HG03060 (cell line): ENCODE data around the gene DHCR7.
"Not testable (repeated sequence)": the region's sequence is repeated elsewhere in the genome, so short reads cannot be mapped to it uniquely, and the experiment has no call there.

Source experiments
- ATAC-seq: cut with Tn5 transposase; IDR thresholded peaks from one replicate; pipeline ENCODE4 v1.9.1; 2021; ENCODE audit warnings: low read depth, moderate number of reproducible peaks; ENCODE audit not compliant: unreplicated experiment

DHCR7 gene

DNA sequence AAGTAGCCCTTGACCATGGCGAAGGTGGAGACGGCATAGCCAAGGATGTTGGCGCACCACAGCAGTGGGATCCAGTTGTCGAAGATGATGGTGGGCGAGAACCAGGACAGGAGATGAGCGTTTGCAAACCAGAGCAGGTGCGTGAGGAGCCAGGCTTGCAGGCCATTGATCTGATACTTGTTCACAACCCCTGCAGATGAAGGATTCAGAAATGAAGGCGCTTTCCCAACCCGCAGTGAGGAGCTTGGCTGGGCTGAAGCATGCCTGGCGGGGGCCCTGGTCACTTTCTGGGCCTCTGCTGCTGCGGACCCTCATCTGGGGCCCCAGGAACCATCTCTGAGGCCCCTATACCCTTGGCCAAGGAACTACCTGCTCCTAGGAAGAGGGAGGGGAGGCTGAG, 6.9 kb downstream of the DHCR7 start:
- ATAC-seq = no peak

DNA sequence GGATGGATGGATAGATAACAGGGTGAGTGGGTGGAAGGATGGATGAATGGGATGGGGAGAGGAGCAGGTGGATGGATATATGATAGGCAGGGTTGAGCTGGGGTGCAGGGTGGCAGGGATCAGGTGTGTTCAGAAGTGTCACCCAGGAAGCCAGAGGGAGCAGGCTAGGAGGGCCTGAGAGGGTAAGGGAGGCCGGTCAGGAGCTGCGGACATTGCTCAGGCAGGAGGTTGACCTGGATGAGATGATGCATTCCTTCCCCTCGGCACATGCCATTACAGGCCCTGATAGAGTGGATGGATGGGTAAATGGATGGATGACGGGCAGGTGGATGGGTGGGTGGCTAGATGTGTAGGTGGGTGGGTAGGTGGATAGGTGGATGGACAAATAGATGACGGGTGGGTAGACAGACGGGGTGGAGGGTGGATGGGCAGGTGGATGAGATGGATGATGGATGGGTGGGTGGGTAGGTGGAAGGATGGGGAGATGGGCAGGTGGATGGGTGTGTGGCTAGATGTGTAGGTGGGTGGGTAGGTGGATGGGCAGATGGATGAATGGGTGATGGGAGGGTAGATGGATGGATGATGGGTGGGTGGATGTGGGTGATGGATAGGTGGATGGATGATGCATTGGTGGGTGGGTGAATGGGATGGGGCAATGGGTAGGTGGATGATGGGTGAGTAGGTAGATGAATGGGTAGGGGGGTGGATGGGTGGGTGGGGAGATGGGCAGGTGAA, 8.0 kb downstream of the DHCR7 start:
- ATAC-seq = no peak

DNA sequence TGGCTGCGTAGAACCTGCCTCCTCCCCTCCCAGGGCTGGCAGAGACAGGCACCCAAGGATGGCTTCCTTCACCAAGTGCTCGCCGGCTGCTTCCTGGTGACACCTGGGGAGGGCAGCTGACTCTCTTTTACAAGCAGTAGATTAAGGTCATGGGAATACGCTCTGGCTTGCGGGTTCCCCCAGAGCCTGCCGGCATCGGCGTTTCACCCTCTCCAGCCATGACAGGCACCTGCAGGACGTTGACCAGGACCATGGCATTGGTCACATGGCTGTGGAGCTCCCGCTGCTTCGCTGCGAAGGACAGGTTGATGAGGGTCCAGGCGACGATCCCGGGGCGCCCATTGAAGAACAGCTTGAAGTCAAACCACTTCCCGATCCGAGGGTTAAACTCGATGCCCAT, 9.5 kb downstream of the DHCR7 start:
- no peak for ATAC-seq

DNA sequence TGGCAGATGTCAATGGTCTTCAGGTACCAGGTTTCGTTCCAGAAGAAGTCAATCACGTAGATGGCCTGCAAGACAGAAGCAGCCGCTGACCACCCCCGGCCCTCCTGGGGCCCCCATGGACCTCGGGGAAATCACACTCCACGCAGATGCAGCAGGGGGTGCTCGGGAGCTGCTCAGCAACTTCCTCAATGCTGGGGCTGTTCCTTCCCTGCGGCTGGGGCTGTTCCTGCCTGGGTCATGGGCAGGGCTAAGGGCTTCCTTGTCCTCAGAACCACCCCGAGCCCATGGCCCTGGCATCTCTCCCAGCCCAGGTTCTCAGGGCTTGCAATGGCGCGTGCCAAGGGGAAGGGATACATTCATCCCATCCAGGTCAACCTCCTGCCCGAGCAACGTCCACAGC, 10.3 kb downstream of the DHCR7 start:
- no peak for ATAC-seq

DNA sequence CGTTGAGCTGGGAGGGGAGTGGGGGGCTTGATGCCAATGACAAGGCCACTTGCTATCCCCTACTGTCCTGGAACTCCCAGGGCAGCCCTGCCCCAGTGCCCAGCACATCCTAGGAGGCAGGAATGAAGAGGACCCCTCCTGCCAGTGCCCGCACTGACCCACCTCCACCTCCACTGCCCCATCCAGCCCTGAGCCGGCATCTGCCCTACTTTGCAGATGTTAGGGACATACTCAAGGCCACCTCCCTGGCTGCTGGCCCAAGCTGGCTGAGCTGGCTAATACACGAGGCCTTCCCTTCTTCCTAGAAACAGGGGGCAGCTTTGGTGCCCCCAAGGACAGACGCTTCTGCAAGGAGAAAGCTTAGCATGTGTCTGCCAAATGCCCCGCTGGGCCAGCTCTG, 10.8 kb downstream of the DHCR7 start:
- ATAC-seq = no peak

DNA sequence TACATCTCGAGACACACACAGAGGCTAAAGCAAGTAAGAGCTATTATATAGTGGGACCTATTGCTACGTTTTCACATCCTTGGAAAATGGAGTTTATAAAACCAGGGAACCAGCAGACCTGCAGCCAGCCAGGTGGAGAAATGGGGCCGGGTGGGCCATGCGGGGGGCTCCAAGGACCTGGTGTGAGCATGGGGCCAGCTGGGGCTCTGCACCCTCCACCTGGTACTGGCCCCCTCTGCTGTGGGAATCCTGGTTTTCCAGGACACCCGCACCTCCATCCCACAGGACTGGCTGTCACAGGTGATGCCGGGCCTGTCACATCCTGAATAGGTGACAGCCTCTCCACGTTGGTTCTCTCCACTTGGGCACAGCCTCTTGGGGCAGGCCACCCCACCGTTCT, 11.3 kb downstream of the DHCR7 start:
- no peak for ATAC-seq

DNA sequence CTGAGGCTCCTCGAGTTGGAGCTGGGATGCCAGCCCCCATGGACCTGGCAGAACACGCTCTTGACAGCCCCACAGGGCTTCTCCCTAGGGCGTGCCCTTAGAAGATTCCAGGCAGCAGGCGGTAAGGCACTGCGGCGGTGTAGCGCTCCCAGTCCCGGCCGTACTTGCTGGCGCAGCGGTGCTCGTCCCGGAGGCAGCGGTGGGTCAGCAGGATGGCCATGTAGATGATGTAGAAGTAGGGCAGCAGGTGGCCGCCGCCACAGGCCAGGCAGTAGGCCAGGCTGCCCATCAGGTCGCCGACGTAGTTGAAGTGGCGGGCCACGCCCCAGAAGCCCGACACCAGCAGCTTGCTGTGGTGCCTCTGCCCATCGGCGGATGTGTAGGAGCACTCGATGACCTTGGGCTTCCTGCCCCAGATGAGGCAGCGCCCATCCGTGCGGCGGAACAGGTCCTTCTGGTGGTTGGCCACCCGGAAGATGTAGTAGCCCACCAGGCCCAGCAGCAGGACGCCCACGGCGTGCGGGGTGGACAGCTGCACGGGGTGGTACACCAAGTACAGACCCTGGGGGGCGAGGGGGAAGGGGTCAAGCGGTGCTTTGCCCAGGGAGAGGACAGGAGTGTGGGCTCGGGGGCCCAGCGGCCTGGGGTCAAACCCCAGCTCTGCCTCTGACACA, 12.8 kb downstream of the DHCR7 start:
- no peak for ATAC-seq

DNA sequence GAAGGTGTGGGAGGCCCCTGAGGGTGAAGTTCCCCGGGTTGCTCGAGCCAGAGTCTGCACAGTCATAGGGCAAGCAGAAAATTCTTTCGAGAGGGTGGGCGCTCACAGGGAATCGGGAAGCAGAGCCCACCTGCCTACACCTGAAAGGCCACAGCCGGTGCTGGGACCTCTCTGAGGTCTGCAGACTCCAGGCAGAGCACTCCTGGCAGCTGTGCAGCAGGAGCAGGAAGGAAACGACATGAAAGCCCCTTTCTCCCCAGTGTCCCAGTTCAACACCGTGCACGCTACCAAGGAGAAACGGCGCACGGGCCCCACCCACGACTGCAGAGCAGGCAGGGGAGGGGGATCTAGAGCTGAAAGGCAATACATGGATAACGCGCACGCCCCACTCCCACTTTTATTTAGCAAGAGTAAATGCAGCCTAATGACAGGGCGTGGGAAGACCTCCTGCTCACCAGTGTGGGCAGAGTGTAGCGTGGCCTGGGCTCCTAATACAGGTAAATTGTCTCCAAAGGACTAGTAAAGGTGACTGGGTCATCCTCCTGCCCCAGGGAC, 13.5 kb downstream of the DHCR7 start:
- ATAC-seq = no peak

DNA sequence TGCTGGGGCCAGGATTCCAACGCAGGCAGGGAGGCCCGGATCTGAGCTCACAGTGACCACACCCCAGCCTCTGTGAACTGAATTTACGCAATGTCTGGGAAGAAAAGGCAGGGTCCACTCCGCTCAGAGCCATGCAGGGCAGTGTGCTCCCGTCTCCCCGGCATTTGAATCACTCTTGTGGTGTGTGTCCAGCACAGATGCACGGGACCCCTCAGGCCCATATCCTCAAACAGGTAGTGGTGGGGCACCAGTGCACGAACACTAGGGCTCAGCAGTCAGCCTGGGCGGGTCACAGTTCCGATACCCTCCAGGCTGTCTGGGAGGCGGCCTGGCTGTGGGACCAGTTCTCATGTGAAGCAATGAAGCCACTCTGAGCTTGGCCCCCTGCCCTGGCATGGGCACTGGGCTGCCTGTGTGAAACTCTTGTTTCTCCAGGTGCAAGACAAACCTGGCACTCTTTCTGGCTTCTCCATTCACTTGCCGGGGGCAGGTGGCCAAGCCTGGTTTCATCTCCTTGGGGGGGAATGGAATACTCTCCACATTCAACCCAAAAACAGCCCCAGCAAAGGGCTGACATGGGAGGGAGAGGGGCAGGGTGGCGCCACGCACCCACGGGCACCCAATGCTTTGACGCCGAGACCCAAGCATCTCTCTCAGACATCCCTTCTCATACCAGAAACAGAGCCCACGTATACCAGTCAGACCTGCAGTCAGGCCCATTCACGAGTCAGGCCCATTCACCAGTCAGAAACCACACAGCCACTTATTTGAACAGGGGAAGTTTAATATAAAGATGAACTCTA, 14.3 kb downstream of the DHCR7 start:
- ATAC-seq = no peak

DNA sequence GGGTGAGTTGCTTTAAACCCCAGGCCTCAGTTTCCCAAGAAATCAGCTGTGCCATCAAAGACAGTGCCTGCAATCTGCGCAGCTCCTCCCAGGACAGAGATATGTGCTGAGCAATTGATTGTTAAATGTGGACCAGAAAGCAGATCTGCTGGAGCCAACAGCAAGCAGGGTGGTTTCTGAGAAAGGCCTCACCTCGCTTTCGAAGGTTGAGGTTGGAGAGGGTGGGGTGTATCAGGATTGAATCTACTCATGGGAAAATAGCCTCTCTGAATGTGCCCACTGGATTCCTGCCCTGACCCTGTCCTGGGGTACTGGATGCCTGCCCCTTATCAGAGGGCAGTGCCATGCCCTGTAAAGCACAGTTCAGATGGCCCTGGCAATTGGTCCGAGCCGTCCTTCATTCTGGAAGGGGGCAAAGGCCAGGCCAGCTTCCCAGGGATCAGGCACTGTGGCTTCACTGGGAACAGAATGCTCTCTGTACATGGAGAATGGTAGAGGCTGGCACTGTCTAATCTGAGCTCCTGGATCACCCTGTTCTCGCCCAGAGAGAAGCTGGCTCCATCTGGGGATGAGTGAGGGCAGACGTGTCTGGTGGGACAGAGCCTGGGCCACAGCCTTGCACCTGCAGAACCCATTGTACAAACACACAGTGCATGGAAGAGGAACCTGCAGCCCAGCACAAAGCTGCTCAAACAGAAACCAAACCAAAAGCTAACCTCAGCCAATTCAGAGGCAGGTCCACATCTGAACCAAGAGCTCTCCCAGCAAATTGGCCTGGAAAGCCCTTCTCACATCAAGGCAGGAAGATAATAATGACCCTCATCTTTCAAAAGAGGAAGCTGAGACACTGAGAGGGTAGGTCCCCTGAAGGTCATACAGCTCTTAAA, 15.2 kb downstream of the DHCR7 start:
- ATAC-seq = no peak

DNA sequence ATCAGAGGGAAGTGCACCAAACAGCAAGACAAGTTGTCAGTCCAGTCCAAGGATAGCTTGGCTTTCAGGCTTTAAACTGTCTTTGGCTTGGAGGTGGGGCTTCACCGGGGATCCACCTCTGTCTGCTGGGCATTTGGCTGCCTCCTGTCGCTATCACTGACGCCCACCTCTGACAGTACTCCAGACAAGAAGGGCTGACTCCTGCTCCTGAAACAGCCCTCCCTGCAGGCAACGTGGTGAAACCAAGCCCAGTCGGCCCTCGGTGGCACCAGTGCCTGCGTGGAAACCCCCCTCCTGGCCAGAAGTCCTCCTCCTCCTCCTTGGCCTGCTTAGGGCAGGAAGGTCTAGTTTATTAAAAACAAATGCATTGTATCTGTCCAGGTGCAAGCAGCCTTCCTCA, 16.9 kb downstream of the DHCR7 start:
- no peak for ATAC-seq

DNA sequence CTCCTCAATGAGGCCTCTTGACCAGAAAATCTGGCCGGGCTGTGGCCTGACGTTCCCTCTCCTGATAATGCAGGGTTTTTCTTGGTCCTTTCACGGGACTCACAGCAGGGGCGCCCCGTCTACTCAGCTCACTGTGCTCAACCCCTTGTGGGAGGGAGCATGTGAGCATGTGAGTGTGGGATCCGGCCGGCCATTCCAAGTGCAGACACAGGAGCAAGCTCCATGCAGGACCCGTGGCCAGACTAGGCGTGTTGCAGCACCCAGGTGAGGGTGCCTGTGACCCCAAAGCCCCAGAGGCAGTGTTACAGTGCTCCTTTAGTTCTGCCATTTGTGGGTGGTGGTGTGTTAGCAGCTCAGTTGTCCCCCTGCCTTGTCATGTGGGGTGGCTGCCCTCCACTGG, 18.0 kb downstream of the DHCR7 start:
- no peak for ATAC-seq

DNA sequence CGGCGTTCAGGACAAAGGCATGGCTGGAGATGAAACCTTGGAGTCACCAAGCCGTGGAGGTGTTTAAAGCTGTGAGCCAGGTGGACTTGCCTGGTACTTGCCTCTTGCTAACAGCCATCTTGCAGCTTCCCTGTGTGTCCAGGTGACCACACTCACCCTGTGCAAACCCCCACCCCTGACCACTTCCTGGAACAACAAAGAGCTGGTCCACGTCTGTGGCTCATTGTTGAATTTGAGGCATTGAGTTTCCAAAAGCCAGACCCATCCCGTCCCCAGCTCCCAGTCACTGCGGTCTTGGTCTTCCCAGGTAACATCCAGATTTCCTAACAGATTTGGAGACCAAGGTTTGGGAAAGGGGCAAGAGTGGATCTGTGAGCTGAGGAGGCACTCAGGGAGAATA, 18.5 kb downstream of the DHCR7 start:
- no peak for ATAC-seq

DNA sequence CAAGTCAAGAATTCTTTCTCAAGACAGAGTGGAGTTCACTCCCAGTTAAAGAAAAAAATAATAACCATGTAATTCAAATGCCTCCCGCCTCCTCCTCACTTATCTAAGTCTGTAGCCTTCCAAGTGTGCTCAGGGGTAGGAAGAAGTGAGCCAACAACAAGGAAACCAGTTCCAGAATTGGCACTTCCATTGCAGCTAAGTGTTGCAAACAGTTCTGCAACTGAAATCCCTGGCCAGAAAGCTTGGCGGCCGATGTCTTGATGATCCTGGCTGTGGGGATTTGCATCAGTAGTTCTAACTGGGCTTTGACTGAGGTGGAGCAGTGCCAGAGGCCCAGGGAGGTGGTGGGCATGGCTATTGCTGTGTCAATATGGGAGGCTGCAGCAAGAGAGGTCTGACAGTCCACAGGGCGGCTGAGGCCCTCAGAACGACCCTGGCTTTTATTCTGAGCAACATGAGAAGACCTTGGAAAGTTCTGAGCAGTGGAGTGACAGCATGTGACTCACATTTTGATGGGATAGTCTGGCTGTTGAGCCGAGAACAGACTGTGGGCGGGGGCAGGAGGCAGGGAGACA, 19.2 kb downstream of the DHCR7 start:
- no peak for ATAC-seq

DNA sequence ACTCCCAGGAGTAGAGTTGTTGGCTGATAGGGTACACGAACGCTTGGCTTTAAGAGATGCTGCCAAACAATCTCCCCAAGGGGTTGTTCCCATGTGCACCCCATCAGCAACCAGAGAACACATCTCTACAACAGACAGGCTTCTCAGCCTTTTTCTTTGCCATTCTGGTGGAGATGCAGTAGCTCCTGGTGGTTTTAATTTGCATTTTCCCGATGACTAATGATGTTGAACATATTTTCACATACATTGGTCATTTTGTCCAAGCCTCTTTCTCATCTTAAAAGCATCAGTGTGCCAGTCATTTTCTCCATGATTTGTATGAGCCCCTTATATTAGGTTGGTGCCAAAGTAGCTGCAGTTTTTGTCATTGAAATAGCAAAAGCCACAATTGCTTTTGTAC, 21.8 kb downstream of the DHCR7 start:
- ATAC-seq = no peak

DNA sequence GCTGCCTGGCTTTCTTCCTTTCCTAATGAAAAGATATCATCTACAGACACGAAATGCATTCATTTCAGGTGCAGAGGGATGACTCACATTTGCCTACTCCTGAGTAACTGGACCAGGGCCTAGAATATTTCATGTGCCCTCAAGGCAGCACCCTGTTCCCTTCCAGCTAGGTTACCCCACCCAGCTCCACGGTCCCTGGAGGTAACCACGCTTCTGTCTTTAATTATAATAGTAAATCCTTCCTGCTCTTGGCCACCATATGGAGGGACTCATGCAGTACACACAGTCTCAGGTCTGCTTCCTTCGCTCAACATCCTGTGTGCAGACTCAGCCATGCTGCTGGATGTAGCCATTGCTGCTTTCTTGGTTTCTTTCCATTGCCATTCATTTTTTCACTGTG, 22.3 kb downstream of the DHCR7 start:
- no peak for ATAC-seq

DNA sequence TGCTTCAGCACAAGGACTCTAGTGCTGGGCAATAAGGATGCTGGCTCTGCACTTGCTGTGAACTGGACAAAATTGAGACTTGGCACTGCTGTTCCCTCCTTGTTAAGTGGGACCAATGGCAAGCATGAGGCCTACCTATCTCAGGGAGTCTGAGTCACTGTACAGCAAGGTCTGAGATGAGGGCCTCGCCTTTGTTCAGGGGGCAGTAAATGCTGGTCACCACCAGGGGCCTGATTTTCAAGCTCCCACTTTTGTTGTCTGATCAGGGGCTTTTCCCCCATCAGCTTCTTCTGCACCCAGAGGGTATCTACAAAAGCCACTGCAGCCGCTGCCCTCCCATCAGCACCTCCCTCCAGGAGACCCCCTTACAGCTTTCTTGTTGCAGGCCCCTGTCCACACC, 22.8 kb downstream of the DHCR7 start:
- ATAC-seq = no peak

DNA sequence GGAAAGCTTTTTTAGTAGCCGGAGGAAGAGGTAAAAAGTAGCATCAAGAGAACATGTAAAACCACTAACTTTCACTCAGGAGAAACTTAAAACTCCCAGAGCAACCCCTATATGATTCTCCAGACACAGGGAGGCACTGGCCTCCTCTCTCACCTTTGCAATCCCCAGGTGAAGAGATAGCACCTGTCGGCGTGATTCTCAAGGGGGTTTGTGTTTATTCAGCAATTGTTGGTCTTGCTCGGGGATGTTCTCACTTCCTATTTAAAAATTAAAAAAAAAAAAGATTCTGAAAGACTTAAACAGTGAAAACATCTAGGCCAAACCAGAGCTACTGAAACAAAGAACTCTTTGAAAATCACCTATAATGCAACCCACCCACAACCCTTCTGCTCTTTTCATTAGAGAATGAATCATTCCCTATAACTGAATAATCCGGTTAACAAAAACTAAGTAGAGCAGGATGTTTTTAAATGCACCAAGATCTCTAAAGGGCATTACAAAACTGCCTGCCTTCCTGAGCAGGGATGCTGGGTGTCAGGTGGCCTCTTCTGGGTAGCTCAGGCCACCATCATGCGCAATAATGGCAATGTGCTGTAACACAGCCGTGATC, 24.9 kb downstream of the DHCR7 start:
- no peak for ATAC-seq

DNA sequence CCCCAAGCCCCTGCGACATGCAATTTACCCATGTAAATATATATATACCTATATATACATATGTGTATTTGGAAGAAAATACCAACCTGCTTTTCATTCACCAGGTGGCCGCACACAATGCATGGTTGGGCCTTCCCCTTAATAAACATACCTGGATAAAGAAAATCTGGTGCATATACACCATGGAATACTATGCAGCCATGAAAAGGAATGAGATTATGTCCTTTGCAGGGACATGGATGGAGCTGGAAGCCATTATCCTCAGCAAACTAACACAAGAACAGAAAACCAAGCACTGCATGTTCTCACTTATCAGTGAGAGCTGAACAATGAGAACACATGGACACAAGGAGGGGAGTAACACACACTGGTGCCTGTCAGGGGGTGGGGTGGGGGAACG, 25.9 kb downstream of the DHCR7 start:
- not testable (repeated sequence) for ATAC-seq
